ENCODE measurements around the gene KIAA1328. TPM values are rescaled to one million over a fixed set of nuclear protein-coding genes. Genes with fewer than 3 reads are reported as not detected.

The KIAA1328 gene
- polyA plus RNA-seq, 1 of the 3 experiments (the other 2 are of a cell fraction) = 2.6 TPM

GRCh38 chr18:37230768-37231167 lies 401.8 kb downstream of the KIAA1328 start (continued):
- TF ChIP-seq PBX3 (IDR thresholded peaks at IDR 0.05) (no peak), MEF2A (IDR thresholded peaks at IDR 0.05; ENCODE audit: borderline replicate concordance, low read depth) (no peak)

GRCh38 chr18:37231251-37231650 lies 402.3 kb downstream of the KIAA1328 start:
- Histone ChIP-seq H3K9me3 (no peaks in the 10 kb centered on the region), H3K4me2 (no peak overlapping the region), H3K9me2 (no peaks in the 10 kb centered on the region), H3K4me3 (ENCODE audit: low read depth in 2 of 2, low read length in 1 of 2) (no peak overlapping the region), H3K27ac (ENCODE audit: low read depth in 2 of 2, low read length in 1 of 2) (no peak overlapping the region), H3F3A (replicated peaks; ENCODE audit: insufficient read depth) (no peaks in the 10 kb centered on the region), H3K9ac (no peak overlapping the region), H3K36me3 (replicated peaks in 1 of 2; ENCODE audit: control insufficient read depth in 1 of 2, insufficient read depth in 2 of 2, low read length in 1 of 2) (no peaks in the 10 kb centered on the region), H2AFZ (ENCODE audit: low read depth) (no peak overlapping the region), H3K4me1 (ENCODE audit: control insufficient read depth in 1 of 2, insufficient read depth in 2 of 2, low read depth in 1 of 2, low read length in 1 of 2) (peaks cover 4 to 9% of the 10 kb centered on the region in 2 experiments; a peak in 2 of 4 replicates), H3K27me3 (ENCODE audit: insufficient read depth) (no peaks in the 10 kb centered on the region), H4K20me1 (ENCODE audit: insufficient read depth) (no peaks in the 10 kb centered on the region), H3K79me2 (ENCODE audit: insufficient read depth) (no peaks in the 10 kb centered on the region)
- whole genome bisulfite sequencing (ENCODE audit: low lambda C conversion rate) = 49% methylated on average over 3 of the region's 3 CpGs
- DNase-seq = no peak
- ChIA-PET CTCF (no interaction called here), POLR2A (no interaction called here)
- TF ChIP-seq REST (IDR thresholded peaks at IDR 0.05; ENCODE audit: low read depth, low read length) = no peak
- TF ChIP-seq RCOR1 (IDR thresholded peaks at IDR 0.05; ENCODE audit: low read length) = no peak
- no peak for TF ChIP-seq EP300 (IDR thresholded peaks at IDR 0.05; ENCODE audit: borderline replicate concordance in 1 of 2, low read depth in 1 of 2, low read length in 1 of 2)
- TF ChIP-seq YY1 (IDR thresholded peaks at IDR 0.05; ENCODE audit: low read depth) = no peak
- no peak for TF ChIP-seq JUND (IDR thresholded peaks at IDR 0.05)
- TF ChIP-seq MAX (IDR thresholded peaks at IDR 0.05; ENCODE audit: low read depth) = no peak
- no peak for TF ChIP-seq MEF2A (IDR thresholded peaks at IDR 0.05; ENCODE audit: borderline replicate concordance, low read depth)
- no peak for TF ChIP-seq CHD2 (IDR thresholded peaks at IDR 0.05; ENCODE audit: low read length, partially characterized antibody)
- TF ChIP-seq POLR2AphosphoS5 (IDR thresholded peaks at IDR 0.05; ENCODE audit: low read depth, low read length) = no peak
- TF ChIP-seq RXRA (IDR thresholded peaks at IDR 0.05; ENCODE audit: borderline replicate concordance, low read depth) = no peak
- TF ChIP-seq TEAD4 (IDR thresholded peaks at IDR 0.05; ENCODE audit: borderline replicate concordance, insufficient read depth) = no peak
- no peak for TF ChIP-seq ELF1 (IDR thresholded peaks at IDR 0.05)
- TF ChIP-seq FOXJ3 (CRISPR knock-in tag; IDR thresholded peaks at IDR 0.05) = no peak
- no peak for TF ChIP-seq PBX3 (IDR thresholded peaks at IDR 0.05)
- no peak for TF ChIP-seq NRF1 (IDR thresholded peaks at IDR 0.05; ENCODE audit: low read depth, low read length)
- no peak for TF ChIP-seq NFIC (IDR thresholded peaks at IDR 0.05; ENCODE audit: borderline replicate concordance)
- TF ChIP-seq USF2 (IDR thresholded peaks at IDR 0.05; ENCODE audit: borderline replicate concordance, low read depth, low read length) = no peak

Measured in SK-N-SH (cell line).